Uterine smooth muscle cell (primary cell): ENCODE data around the gene HDAC2. TPM values are rescaled to one million over a fixed set of nuclear protein-coding genes. Genes with fewer than 3 reads are reported as not detected.

Experiments
- total RNA-seq: library from RNA; depleted of rRNA; stranded (reverse); fragments of >200 nt; gene quantifications from 2 replicates; pipeline ENCODE4 v1.2.3, GENCODE V29; 2014

The HDAC2 gene
- total RNA-seq: 71.1 and 101 TPM in 2 replicates

DNA sequence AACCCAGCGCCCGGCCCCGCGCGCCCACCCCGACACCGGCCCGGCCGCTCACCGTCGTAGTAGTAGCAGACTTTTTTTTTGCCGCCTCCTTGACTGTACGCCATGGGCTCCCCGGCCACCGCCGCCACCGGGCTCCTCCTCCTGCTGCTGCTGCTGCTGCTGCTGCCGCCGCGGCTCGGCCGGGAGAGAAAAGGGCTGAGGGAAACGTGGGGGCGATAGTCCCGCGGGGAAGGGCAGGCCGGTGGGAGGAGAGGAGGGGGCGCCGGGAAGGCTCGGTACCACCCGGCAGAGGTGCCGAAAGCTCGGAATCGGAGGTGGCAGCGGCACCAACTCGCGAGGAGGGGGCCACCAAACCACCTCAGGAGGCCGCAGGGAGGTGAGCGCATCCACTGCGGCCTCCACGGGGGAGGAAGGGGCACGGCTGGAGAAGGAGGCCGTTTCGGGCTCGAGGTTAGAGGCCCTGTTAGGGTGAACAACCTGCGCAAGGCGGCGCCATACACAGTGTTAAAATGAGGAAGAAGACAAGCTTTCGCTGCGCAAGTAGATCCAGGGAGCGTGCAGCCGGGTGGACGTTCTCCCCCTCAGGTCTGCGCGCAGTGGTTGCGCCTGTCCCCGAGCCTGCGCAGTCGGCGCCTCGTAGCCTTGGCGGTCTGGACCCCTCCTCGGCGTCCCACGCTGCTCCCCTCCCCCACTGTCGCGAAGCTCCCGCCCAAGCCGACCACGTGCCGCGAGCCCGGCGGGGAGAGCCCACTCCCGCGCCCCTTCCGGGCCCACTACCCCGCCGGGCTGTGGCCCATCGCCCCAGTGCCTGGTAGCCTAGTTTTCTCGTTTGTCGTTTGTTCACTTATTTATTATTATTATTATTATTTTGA, at the start of gene HDAC2:
TSS of gene HDAC2 (minus strand) at position 344 of the 872 bp plus-strand sequence. CDS start at position 104, 240 bp downstream.

Other genes with a start within 250 kb of the HDAC2 start
- 130 and 144 TPM in 2 replicates for gene MARCKS, start 113.8 kb downstream of the HDAC2 start, total RNA-seq